ENCODE data around the gene OR56B1. TPM values are rescaled to one million over a fixed set of nuclear protein-coding genes. Genes with fewer than 3 reads are reported as not detected.
"Not testable (repeated sequence)": the region's sequence is repeated elsewhere in the genome, so short reads cannot be mapped to it uniquely, and the experiment has no call there.

Gene OR56B1, protein sequence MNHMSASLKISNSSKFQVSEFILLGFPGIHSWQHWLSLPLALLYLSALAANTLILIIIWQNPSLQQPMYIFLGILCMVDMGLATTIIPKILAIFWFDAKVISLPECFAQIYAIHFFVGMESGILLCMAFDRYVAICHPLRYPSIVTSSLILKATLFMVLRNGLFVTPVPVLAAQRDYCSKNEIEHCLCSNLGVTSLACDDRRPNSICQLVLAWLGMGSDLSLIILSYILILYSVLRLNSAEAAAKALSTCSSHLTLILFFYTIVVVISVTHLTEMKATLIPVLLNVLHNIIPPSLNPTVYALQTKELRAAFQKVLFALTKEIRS
- total RNA-seq (2014; rRNA removed; shearing (Covaris generic); ENCODE audit: low replicate concordance), result not detected in 2 replicates

- in situ Hi-C loops (cut with HindIII; ENCODE audit: low pct_unique_long_range_greater_than_20kb, low sequenced_read_pairs), result no loop called here
- no peak for DNase-seq (ENCODE audit: low read depth)
Measured at GRCh38 chr11:5736396-5736795, at the start of gene OR56B1. Gene OR56B1, plus strand, starts transcription at chr11:5736448. Its CDS starts 69 bp downstream, at chr11:5736517.

- in situ Hi-C loops (cut with HindIII; ENCODE audit: low pct_unique_long_range_greater_than_20kb, low sequenced_read_pairs), result no loop called here
Measured at GRCh38 chr11:5688482-5688881, 47.8 kb upstream of the OR56B1 start.

DNA sequence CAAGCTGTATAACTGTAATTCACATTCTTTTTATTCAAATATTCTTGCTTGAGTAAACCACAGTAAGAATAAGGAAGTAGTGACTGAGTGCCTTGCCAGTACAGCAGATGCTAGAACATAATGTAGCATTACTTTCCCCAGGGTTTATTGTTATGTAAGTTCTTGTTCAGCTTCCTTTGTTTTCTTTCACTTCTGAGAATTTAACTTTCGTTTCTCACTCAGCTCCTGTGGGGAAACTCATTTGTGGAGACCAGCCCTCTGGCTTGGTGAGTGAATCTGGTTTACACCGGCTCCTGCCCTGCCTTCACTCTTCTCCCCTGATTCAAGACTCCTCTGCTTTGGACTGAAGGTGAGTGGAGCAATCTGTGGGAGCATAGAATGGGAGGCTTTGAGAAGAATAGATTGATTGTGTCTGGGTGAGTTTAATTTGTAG lies 46.7 kb upstream of the OR56B1 start, which contains the start of gene TRIM22:
TRIM22 (plus strand) TSS at position 240 of the 433 bp plus-strand sequence. CDS start 6,443 bp downstream, outside the sequence.
- no peak for DNase-seq (ENCODE audit: low read depth)
- in situ Hi-C loops (cut with HindIII; ENCODE audit: low pct_unique_long_range_greater_than_20kb, low sequenced_read_pairs), result no loop called here

More at GRCh38 chr11:5688482-5688881, 47.8 kb upstream of the OR56B1 start:
- DNase-seq (ENCODE audit: low read depth), result no peak

DNA sequence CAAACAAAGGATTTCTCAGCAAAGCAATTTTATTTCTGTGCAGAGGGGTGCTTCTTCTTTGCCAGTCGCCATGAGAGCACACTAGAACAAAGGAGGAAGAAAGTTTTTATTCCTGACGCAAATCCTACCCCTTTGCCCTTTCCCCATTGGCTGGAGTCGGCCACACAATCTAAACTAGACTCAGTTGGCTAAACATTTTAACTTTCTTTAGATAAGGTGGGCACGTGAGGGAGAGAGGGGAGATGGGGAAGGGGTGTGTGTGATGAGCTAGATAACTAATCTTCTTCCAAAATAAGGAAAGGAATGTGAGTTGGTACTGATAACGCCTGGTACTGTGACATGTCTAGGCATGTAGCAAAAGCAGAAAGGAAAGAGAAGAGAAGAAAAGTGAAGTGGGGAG lies 46.0 kb upstream of the OR56B1 start:
- in situ Hi-C loops (cut with HindIII; ENCODE audit: low pct_unique_long_range_greater_than_20kb, low sequenced_read_pairs), result no loop called here
- no peak for DNase-seq (ENCODE audit: low read depth)

DNA sequence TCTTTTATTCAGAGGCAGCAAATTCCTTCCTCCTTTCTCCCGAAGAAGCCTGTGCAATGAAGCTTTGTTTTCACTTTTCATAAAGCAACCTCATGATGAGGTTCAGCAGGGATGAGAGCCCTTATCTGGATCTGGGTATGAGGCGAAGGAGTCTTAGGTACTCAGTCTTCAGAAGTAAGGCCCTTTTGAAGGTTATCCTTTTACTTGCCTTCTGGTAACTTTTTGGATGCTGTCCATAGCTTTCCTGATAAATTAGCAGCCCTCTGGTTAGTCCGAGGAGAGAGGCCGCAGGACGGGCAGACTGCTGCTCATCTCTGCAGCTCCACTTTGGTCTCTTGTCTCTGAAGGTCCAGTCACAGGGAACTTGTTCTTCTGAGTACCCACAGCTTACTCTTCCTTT lies 45.5 kb upstream of the OR56B1 start:
- in situ Hi-C loops (cut with HindIII; ENCODE audit: low pct_unique_long_range_greater_than_20kb, low sequenced_read_pairs), result no loop called here
- no peak for DNase-seq (ENCODE audit: low read depth)

DNA sequence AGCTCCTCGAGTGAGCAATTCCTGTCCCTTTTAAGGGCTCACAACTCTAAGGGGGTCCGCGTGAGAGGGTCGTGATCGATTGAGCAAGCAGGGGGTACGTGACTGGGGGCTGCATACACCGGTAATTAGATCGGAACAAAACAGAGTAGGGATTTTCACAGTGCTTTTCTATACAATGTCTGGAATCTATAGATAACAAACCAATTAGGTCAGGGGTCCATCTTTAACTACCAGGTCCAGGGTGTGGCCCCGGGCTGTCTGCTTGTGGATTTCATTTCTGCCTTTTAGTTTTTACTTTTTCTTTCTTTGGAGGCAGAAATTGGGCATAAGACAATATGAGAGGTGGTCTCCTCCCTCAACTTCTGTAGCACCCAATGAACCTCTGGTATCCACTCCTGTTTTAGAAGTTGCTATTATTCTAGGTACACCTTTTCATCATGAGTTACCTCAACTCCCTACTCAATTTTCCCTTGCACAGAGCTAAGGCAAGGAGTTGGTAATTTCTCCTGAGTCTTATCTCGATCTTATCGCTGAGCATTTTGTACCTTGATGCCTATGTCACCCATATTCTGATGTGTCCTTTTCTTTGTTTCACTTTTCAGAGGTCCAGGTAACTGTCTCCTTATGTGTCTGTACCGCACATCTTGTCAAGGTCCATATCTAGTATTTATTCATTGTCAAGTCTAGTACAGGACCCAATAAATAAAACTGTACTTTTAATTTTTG lies 44.8 kb upstream of the OR56B1 start:
- in situ Hi-C loops (cut with HindIII; ENCODE audit: low pct_unique_long_range_greater_than_20kb, low sequenced_read_pairs); DNase-seq (ENCODE audit: low read depth): not testable (repeated sequence)

GRCh38 chr11:5691964-5692361 lies 44.3 kb upstream of the OR56B1 start:
- DNase-seq (ENCODE audit: low read depth), result no peak
- in situ Hi-C loops (cut with HindIII; ENCODE audit: low pct_unique_long_range_greater_than_20kb, low sequenced_read_pairs), result no loop called here

DNA sequence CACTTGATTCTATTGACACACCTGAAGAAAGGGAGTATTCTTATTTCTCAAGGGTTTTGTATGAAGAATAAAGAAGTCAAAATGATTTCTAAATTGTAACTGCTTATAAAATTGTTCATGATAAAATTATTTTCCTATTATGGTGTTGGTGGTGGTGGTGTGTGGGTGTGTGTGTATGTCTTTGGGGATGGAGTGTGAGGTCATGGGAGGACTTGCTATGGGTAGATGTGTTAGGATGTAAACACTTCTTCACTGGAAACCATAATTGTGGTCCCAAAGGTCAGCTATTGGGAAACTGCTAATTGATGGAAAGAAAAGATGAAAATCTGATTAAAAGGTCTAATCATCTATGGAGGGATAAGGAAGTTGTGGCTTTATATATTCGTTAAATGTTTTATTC lies 41.6 kb upstream of the OR56B1 start:
- DNase-seq (ENCODE audit: low read depth), result no peak
- in situ Hi-C loops (cut with HindIII; ENCODE audit: low pct_unique_long_range_greater_than_20kb, low sequenced_read_pairs), result no loop called here

DNA sequence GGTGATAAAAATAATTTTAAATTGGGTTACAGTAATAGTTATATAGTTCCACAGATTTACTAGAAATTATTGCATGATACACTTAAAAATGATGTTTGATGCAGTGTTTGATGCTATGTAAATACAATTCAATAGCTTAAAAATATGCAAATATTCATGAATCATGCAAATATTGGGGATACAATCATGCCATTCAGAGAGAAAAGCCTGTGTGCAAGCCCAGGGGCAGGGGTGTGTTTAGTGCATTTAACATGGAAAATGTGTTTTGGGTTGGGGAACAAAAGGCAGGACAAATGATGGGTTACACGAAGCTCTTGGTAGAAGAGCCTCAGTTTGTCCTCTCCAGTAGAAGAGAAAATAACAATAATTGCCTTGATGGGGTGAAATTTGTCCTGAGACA lies 40.7 kb upstream of the OR56B1 start:
- in situ Hi-C loops (cut with HindIII; ENCODE audit: low pct_unique_long_range_greater_than_20kb, low sequenced_read_pairs), result no loop called here
- DNase-seq (ENCODE audit: low read depth), result no peak

DNA sequence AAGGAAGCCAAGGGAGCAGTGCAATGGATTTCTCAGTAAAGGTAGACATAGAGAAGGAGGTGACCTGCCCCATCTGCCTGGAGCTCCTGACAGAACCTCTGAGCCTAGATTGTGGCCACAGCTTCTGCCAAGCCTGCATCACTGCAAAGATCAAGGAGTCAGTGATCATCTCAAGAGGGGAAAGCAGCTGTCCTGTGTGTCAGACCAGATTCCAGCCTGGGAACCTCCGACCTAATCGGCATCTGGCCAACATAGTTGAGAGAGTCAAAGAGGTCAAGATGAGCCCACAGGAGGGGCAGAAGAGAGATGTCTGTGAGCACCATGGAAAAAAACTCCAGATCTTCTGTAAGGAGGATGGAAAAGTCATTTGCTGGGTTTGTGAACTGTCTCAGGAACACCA lies 40.0 kb upstream of the OR56B1 start:
- no peak for DNase-seq (ENCODE audit: low read depth)
- in situ Hi-C loops (cut with HindIII; ENCODE audit: low pct_unique_long_range_greater_than_20kb, low sequenced_read_pairs), result no loop called here

DNA sequence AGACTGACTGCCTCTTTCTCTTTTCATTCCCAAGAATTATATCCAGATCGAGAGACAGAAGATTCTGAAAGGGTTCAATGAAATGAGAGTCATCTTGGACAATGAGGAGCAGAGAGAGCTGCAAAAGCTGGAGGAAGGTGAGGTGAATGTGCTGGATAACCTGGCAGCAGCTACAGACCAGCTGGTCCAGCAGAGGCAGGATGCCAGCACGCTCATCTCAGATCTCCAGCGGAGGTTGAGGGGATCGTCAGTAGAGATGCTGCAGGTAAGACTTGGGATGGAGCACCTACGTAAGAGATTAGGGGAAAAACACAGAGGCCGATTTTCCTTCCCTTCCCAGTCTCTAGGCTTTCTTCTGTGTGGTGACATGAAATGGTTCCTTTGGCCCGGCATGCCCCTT lies 38.0 kb upstream of the OR56B1 start:
- DNase-seq (ENCODE audit: low read depth), result no peak
- in situ Hi-C loops (cut with HindIII; ENCODE audit: low pct_unique_long_range_greater_than_20kb, low sequenced_read_pairs), result no loop called here

DNA sequence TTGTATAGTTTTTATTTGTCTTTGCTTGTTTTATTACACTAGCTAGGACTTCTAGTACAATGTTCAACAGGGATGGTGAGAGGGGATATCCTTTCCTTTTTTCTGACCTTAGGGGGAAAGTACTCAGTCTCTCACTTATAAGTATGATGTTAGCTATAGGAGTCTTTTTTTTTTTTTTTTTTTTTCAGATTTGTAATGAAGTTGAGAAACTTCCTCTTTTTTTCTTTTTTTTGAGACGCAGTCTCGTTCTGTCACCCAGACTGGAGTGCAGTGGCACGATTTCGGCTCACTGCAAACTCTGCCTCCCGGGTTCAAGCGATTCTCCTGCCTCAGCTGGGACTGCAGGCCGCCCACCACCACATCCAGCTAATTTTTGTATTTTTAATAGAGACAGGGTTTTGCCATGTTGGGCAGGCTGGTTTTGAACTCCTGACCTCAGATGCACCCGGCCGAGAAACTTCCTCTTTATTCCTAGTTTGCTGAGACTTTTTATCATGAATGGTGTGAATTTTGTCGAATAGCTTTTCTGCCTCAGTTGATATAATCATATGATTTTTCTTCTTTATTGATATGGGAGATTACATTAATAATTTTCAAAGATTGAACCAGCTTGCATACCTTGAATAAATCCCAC lies 35.7 kb upstream of the OR56B1 start:
- DNase-seq (ENCODE audit: low read depth), result no peak
- in situ Hi-C loops (cut with HindIII; ENCODE audit: low pct_unique_long_range_greater_than_20kb, low sequenced_read_pairs), result no loop called here

DNA sequence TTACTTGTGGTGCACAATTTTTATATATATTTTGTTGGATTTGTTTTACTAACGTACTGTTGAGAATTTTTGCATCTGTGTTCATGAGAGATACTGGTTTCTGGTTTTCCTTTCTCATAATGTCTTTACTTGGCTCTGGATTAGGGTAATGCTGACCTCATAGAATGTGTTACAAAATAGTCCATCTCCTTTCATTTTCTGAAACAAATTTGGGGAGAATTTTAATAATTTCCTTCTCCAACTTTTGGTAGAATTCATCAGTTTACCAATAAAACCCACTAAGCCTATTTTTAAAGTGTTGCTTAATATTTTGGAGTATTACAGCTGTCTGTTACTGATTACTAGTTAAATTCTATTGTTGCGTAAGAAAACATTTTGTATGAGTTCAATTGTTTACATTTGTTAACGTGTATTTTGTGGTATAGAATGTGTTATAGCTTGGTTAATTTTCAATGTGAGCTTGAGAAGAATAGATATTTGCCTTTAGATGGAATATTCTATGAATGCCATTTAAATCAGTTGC lies 35.1 kb upstream of the OR56B1 start:
- DNase-seq (ENCODE audit: low read depth), result no peak
- in situ Hi-C loops (cut with HindIII; ENCODE audit: low pct_unique_long_range_greater_than_20kb, low sequenced_read_pairs), result no loop called here

- no peak for DNase-seq (ENCODE audit: low read depth)
- in situ Hi-C loops (cut with HindIII; ENCODE audit: low pct_unique_long_range_greater_than_20kb, low sequenced_read_pairs), result no loop called here
Measured at GRCh38 chr11:5703741-5704536, 32.3 kb upstream of the OR56B1 start.

GRCh38 chr11:5705688-5706087 lies 30.6 kb upstream of the OR56B1 start:
- in situ Hi-C loops (cut with HindIII; ENCODE audit: low pct_unique_long_range_greater_than_20kb, low sequenced_read_pairs), result no loop called here
- no peak for DNase-seq (ENCODE audit: low read depth)

- no peak for DNase-seq (ENCODE audit: low read depth)
- in situ Hi-C loops (cut with HindIII; ENCODE audit: low pct_unique_long_range_greater_than_20kb, low sequenced_read_pairs), result no loop called here
Measured at GRCh38 chr11:5712507-5712906, 23.7 kb upstream of the OR56B1 start.

DNA sequence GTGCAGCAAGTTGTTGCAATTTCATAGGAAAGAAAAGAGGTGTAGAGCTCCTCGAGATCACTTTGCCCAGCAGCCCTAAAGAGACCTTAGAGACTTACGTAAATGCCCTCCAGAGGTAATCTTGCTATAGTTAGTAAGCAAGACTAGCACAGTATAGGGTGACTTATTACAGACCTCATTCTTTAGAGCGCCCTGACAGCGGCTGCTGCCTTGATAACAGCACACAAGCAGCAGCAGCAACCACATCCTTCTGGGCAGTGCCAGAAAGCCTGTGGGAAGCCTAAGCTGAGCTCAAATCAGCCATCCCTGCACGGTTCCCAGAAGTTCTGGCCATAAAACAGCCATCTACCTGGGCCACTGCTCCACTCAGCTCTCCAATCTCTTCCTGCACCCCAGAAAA lies 22.6 kb upstream of the OR56B1 start:
- DNase-seq (ENCODE audit: low read depth), result no peak
- in situ Hi-C loops (cut with HindIII; ENCODE audit: low pct_unique_long_range_greater_than_20kb, low sequenced_read_pairs), result no loop called here

- DNase-seq (ENCODE audit: low read depth); in situ Hi-C loops (cut with HindIII; ENCODE audit: low pct_unique_long_range_greater_than_20kb, low sequenced_read_pairs): not testable (repeated sequence)
Measured at GRCh38 chr11:5716518-5716917, 19.7 kb upstream of the OR56B1 start.

Data from Caki2 (cell line).